SH-SY5Y (cell line): ENCODE measurements around the gene SPIN1.

ENCODE experiments used
- GATA2 ChIP-seq: IDR thresholded peaks from 2 replicates; pipeline ENCODE4 v1.6.1; 2011; ENCODE audit warnings: mild to moderate bottlenecking, low read depth, low read length
- GATA3 ChIP-seq: IDR thresholded peaks from 2 replicates; pipeline ENCODE4 v1.6.1; 2011; ENCODE audit warnings: low read depth, mild to moderate bottlenecking, low read length, moderate library complexity

DNA sequence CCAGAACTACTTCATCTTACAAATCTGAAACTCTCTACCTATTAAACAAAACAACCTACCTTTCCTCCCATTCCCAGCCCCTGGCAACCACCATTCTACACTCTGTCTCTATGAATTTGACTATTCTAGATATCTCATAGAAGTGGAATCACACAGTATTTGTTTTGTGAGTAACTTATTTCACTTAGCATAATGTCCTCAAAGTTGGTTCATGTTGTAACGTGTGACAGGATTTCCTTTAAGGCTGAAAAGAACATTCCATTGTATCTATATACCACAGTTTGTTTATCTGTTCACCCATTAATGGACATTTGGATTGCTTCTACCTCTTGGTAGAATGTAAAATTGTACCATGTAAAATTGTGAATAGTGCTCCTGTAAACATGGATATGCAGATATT lies 76.6 kb downstream of the SPIN1 start:
- TF ChIP-seq GATA3 = no peak
- TF ChIP-seq GATA2 = no peak
